ENCODE data around the gene CHD2.
"Not testable (repeated sequence)": the region's sequence is repeated elsewhere in the genome, so short reads cannot be mapped to it uniquely, and the experiment has no call there.

The CHD2 gene

GRCh38 chr15:93059442-93059841, 159.3 kb downstream of the CHD2 start (continued):
- no peak for TF ChIP-seq CSRNP3 (CRISPR knock-in tag; IDR thresholded peaks at IDR 0.05)
- TF ChIP-seq TOX (CRISPR knock-in tag; IDR thresholded peaks at IDR 0.05; ENCODE audit: borderline replicate concordance): no peak
- no peak for TF ChIP-seq OSR1 (CRISPR knock-in tag; IDR thresholded peaks at IDR 0.05)
- no peak for TF ChIP-seq GLIS3 (CRISPR knock-in tag; IDR thresholded peaks at IDR 0.05)
- no peak for TF ChIP-seq CSDC2 (CRISPR knock-in tag; IDR thresholded peaks at IDR 0.05)
- TF ChIP-seq SNAI2 (CRISPR knock-in tag; IDR thresholded peaks at IDR 0.05): no peak
- TF ChIP-seq TCF4 (CRISPR knock-in tag; IDR thresholded peaks at IDR 0.05; ENCODE audit: borderline replicate concordance): no peak
- TF ChIP-seq ESRRG (CRISPR knock-in tag; IDR thresholded peaks at IDR 0.05): no peak
- no peak for TF ChIP-seq ZNF8 (CRISPR knock-in tag; IDR thresholded peaks at IDR 0.05)
- no peak for TF ChIP-seq PATZ1 (CRISPR knock-in tag; IDR thresholded peaks at IDR 0.05; ENCODE audit: borderline replicate concordance)
- no peak for TF ChIP-seq ZFP30 (CRISPR knock-in tag; IDR thresholded peaks at IDR 0.05)

- ATAC-seq: no peak
Measured at GRCh38 chr15:93060336-93061248, 160.5 kb downstream of the CHD2 start.

GRCh38 chr15:93062628-93063261, 162.6 kb downstream of the CHD2 start:
- ATAC-seq: not testable (repeated sequence)

More at GRCh38 chr15:93060336-93061248, 160.5 kb downstream of the CHD2 start:
- TF ChIP-seq ISL1 (CRISPR knock-in tag; IDR thresholded peaks at IDR 0.05): no peak

- no peak for ATAC-seq
Measured at GRCh38 chr15:93063262-93063671, 163.1 kb downstream of the CHD2 start.

More at GRCh38 chr15:93063262-93063671, 163.1 kb downstream of the CHD2 start:
- TF ChIP-seq ZC3H10 (CRISPR knock-in tag; IDR thresholded peaks at IDR 0.05) (no peak), TSHZ2 (CRISPR knock-in tag; IDR thresholded peaks at IDR 0.05) (no peak), RARB (CRISPR knock-in tag; IDR thresholded peaks at IDR 0.05) (no peak), TCF4 (CRISPR knock-in tag; IDR thresholded peaks at IDR 0.05; ENCODE audit: borderline replicate concordance) (no peak), CSRNP3 (CRISPR knock-in tag; IDR thresholded peaks at IDR 0.05) (no peak), ZNF8 (CRISPR knock-in tag; IDR thresholded peaks at IDR 0.05) (no peak), CSDC2 (CRISPR knock-in tag; IDR thresholded peaks at IDR 0.05) (no peak), SNAI2 (CRISPR knock-in tag; IDR thresholded peaks at IDR 0.05) (no peak), ZNF565 (CRISPR knock-in tag; conservative IDR thresholded peaks at IDR 0.05; ENCODE audit: low read depth) (no peak), ZNF70 (CRISPR knock-in tag; IDR thresholded peaks at IDR 0.05) (no peak), POU6F1 (CRISPR knock-in tag; IDR thresholded peaks at IDR 0.05; ENCODE audit: borderline replicate concordance, low read depth) (no peak), ESRRG (CRISPR knock-in tag; IDR thresholded peaks at IDR 0.05) (no peak), PPARA (CRISPR knock-in tag; IDR thresholded peaks at IDR 0.05; ENCODE audit: borderline replicate concordance) (no peak), CREB5 (CRISPR knock-in tag; IDR thresholded peaks at IDR 0.05; ENCODE audit: low read depth) (no peak), OSR1 (CRISPR knock-in tag; IDR thresholded peaks at IDR 0.05) (no peak), ISL1 (CRISPR knock-in tag; IDR thresholded peaks at IDR 0.05) (no peak), ZFP3 (CRISPR knock-in tag; IDR thresholded peaks at IDR 0.05) (no peak), TOX (CRISPR knock-in tag; IDR thresholded peaks at IDR 0.05; ENCODE audit: borderline replicate concordance) (no peak)
